GM12873 (cell line): ENCODE data around the gene LCE5A.
A peak's percentile ranks its signal among the peaks of the same experiment; 100 is the strongest.

ENCODE experiments used
- TF ChIP-seq, protein P1 (sequence below): IDR thresholded peaks from 2 replicates; pipeline ENCODE4 v1.5.1; 2012; ENCODE audit warnings: low read depth, mild to moderate bottlenecking, moderate library complexity, low read length, control low read depth; ENCODE audit not compliant: insufficient read depth; ENCODE audit errors: missing control alignments

Gene LCE5A, protein sequence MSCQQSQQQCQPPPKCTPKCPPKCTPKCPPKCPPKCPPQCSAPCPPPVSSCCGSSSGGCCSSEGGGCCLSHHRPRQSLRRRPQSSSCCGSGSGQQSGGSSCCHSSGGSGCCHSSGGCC

DNA sequence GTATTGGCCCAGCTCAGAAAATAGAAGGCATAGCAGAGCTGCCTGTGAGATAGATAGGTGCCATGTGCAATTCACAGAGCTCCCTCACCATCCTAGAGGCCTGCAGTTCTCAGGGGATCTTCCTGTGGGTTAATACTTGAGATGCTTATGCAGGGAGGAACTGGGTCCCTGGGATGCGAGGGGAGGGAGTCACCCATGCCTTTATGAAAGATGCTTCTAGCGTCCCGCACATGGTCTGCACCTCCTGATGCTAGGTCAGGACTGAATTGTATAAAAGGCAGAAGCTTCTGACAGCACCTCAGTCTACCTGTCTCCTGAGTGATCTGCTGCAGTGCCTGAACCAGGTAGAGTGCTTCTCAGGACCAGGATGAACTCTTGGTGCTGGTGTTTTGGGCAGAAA is at the start of gene LCE5A:
LCE5A (plus strand) TSS at position 301 of the 400 bp plus-strand sequence. CDS start 732 bp downstream, outside the sequence.
- TF ChIP-seq, protein P1, sequence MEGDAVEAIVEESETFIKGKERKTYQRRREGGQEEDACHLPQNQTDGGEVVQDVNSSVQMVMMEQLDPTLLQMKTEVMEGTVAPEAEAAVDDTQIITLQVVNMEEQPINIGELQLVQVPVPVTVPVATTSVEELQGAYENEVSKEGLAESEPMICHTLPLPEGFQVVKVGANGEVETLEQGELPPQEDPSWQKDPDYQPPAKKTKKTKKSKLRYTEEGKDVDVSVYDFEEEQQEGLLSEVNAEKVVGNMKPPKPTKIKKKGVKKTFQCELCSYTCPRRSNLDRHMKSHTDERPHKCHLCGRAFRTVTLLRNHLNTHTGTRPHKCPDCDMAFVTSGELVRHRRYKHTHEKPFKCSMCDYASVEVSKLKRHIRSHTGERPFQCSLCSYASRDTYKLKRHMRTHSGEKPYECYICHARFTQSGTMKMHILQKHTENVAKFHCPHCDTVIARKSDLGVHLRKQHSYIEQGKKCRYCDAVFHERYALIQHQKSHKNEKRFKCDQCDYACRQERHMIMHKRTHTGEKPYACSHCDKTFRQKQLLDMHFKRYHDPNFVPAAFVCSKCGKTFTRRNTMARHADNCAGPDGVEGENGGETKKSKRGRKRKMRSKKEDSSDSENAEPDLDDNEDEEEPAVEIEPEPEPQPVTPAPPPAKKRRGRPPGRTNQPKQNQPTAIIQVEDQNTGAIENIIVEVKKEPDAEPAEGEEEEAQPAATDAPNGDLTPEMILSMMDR, result no peak

DNA sequence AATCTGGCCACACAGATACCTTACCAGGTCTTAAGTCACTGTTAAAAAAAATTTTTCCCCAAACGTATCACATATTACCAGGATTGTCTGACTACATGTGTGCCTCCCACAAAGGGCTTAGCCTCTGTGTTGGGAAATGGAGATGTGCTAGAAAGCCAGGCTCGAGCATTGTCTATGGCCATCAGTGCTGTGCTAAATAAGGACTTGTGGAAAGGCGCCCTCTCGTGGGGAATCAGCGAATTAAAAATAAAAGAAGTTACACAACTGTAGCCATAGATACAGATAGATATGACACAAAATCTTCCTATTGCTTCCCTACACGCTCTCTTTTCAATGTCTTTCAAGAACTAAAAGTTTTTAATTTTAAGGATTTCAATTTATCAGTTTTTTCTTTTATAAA is 49.1 kb upstream of the LCE5A start:
- TF ChIP-seq, protein P1, result peak; percentile 58

DNA sequence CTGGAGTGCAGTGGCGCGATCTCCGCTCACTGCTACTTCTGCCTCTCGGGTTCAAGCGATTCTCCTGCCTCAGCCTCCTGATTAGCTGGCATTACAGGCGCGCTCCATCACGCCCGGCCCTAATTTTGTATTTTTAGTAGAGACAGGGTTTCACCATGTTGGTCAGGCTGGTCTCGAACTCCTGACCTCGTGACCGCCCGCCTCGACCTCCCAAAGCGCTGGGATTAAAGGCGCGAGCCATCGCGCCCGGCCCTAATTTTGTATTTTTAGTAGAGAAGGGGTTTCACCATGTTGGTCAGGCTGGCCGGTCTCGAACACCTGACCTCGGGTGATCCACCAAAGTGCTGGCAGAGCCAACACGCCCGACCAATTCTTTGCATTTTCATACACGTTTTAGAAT is 48.0 kb upstream of the LCE5A start:
- TF ChIP-seq, protein P1, result no peak

DNA sequence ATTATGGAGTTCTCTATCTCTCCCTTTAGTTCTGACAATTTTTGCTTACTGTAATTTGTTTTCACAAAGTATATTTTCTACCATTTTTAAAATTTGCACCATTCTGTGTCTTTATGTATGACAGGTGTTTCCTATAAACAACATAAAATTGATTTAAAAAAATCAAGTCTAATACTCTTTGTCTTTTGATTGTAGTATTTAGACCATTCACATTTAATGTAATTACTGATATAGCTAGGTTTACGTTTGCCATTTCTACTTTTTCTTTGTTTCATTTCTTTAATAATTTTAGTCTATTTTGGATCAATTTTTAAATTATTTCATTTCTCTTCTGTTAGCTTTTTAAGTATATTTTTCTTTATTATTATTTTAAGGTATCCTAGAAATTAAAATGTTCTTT is 44.4 kb upstream of the LCE5A start:
- TF ChIP-seq, protein P1, result no peak

DNA sequence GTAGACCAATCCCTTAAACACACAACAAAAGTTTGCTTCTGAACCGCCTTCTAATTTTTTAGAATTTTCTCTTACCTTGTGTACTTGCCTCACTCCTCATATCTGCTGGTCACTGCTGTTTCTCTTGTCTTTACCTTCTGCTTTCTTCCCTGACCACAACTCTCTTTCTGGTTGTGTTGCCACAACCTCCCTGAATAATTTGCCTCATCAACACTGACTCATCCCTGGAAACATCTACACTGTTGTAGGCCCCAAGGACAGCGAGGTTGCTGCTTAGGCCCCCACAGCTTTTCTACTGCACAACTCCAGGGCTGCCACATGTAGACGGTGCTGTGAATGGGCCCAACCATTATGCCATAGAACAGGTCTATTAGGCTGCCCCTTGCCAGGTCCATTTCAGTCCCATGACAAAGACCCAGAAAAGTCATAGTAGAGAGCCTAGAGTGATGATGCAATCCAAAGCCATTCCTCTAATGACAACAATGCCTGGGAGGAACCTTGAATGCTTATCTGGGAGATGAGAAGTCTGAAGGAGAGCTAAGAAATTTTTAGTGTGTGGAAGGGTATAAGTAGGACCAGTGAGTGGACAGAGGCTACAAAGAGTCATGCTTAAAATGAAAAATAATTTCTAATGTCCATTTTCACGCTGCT is 36.6 kb upstream of the LCE5A start:
- TF ChIP-seq, protein P1, result no peak

DNA sequence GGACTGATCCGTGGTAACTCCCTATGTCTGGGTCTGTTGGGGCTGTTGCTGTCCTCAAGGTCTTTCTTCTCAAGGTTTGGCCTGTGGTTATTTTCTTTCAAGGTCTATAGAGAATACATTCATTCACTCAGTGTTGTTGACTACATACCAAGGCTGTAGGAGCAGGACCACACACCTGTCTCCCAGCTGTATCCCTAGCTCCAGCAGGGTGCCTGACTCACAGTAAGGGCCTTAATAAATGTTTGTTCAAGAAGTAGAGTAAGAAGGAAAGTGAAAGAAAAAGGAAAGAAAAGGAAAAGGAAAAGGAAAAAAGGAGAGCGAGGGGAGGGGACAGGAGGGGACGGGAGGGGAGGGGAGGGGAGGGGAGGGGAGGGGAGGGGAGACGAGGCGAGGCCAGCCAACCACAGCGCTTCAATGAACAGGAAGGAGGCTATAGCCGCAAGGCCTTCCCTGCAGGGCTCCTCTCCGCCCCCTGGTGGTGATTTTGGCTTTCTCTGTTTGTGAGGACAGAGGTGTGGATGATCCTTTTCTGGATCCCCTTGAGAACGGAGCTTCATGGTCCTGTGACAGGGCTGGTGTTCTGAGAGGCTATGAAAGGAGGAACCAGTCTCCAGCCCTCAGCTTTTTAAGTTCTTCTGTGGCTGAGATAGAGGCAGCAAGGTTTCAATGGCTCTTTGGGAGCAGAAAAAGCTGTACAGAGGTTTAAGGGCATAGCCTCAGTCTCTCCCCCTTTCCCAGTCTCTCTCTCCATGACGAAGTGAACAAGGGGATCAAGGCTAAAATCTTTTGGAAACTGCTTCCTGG is 30.6 kb upstream of the LCE5A start:
- TF ChIP-seq, protein P1, result peak; percentile 75

DNA sequence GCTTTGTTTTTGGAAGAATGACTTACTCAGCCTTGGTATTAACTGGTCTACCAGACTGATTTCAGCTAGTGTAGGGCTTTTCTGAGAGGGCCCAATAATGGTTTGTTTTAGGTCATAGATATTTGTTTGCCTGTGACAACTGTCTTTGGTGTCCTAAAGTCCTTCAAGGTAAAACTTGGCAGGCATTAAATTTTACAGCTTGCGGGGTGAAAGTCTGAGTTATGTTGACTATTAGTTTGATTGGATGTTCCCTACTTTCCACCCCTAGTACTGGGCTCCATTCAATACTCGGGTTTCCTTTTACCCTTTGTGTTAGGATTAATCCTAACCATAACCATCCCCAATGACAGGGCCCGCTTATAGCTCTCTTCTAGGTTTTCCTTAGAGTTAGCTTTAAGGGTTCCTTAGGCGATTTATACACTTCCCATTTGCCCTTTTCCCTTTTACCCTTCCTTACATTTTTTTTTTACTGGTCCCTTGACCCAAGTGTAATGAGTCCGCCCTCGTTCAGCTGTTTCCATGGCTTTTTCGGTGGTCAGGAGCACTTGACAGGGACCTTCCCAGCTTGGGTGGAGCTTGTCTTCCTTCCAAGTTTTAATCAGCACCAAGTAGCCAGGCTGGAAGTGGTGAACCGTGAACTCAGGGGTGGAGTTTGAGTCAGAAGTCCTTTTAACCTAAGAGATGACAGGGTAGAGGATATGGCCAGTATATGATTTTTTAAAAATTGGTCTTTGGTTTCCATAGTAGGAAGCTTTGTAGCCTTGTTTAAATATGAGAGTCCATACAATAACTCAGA is 28.5 kb upstream of the LCE5A start:
- TF ChIP-seq, protein P1, result no peak
